ENCODE measurements around the gene SLC16A12.
"Not testable (repeated sequence)": the region's sequence is repeated elsewhere in the genome, so short reads cannot be mapped to it uniquely, and the experiment has no call there.

The SLC16A12 gene

GRCh38 chr10:89458784-89459183 lies 76.6 kb downstream of the SLC16A12 start:
- Histone ChIP-seq H3K27me3 (no peaks in the 10 kb centered on the region), H3K4me3 (no peak overlapping the region), H3K9me3 (no peaks in the 10 kb centered on the region), H3K27ac (no peak overlapping the region), H3K36me3 (no peaks in the 10 kb centered on the region), H3K4me1 (peaks cover 0 to 16% (median 1%) of the 10 kb centered on the region in 4 donors)
- intact Hi-C loops (cut with DNase I; ENCODE audit: low total_unique reads): no loop called here
- no peak for DNase-seq
- TF ChIP-seq CTCF (IDR thresholded peaks at IDR 0.05): no peak

- Histone ChIP-seq H3K4me1 (peaks cover 0 to 16% (median 1%) of the 10 kb centered on the region in 4 donors), H3K4me3 (no peak overlapping the region), H3K9me3 (no peaks in the 10 kb centered on the region), H3K36me3 (no peaks in the 10 kb centered on the region), H3K27ac (no peak overlapping the region), H3K27me3 (no peaks in the 10 kb centered on the region)
- no peak for TF ChIP-seq CTCF (IDR thresholded peaks at IDR 0.05)
- intact Hi-C loops (cut with DNase I; ENCODE audit: low total_unique reads): no loop called here
- DNase-seq: no peak
These were observed 77.1 kb downstream of the SLC16A12 start for GRCh38 chr10:89458291-89458690.

GRCh38 chr10:89454561-89455347 lies 80.6 kb downstream of the SLC16A12 start:
- Histone ChIP-seq H3K27ac (no peak overlapping the region), H3K27me3 (no peaks in the 10 kb centered on the region), H3K4me1 (peaks cover 0 to 16% (median 1%) of the 10 kb centered on the region in 4 donors), H3K36me3 (no peaks in the 10 kb centered on the region), H3K4me3 (no peak overlapping the region), H3K9me3 (no peaks in the 10 kb centered on the region)
- intact Hi-C loops (cut with DNase I; ENCODE audit: low total_unique reads): no loop called here
- no peak for DNase-seq
- TF ChIP-seq CTCF (IDR thresholded peaks at IDR 0.05): no peak

- Histone ChIP-seq H3K4me1 (no peaks in the 10 kb centered on the region), H3K27me3 (no peaks in the 10 kb centered on the region), H3K36me3 (no peaks in the 10 kb centered on the region), H3K9me3 (no peaks in the 10 kb centered on the region), H3K27ac (no peak overlapping the region), H3K4me3 (no peak overlapping the region)
- TF ChIP-seq CTCF (IDR thresholded peaks at IDR 0.05): no peak
- DNase-seq: no peak
- intact Hi-C loops (cut with DNase I; ENCODE audit: low total_unique reads): no loop called here
These were observed 83.2 kb downstream of the SLC16A12 start for GRCh38 chr10:89452193-89452592.

GRCh38 chr10:89450901-89451300 lies 84.5 kb downstream of the SLC16A12 start:
- intact Hi-C loops (cut with DNase I; ENCODE audit: low total_unique reads): no loop called here
- Histone ChIP-seq H3K9me3 (no peaks in the 10 kb centered on the region), H3K4me3 (no peak overlapping the region), H3K36me3 (no peaks in the 10 kb centered on the region), H3K27ac (no peak overlapping the region), H3K27me3 (no peaks in the 10 kb centered on the region), H3K4me1 (no peaks in the 10 kb centered on the region)
- DNase-seq: no peak
- no peak for TF ChIP-seq CTCF (IDR thresholded peaks at IDR 0.05)

- H3K27ac ChIP-seq; H3K9me3 ChIP-seq; intact Hi-C loops (cut with DNase I; ENCODE audit: low total_unique reads); H3K4me3 ChIP-seq; H3K36me3 ChIP-seq; H3K4me1 ChIP-seq; DNase-seq; H3K27me3 ChIP-seq: not testable (repeated sequence)
These were observed 90.6 kb downstream of the SLC16A12 start for GRCh38 chr10:89444819-89445218.
